GM12865 (cell line): ENCODE results near the gene OR51G2.
"Not testable (repeated sequence)": the region's sequence is repeated elsewhere in the genome, so short reads cannot be mapped to it uniquely, and the experiment has no call there.

Experiments used
- DNase-seq: peaks from one replicate; pipeline ENCODE4 v3.0.0; 2010; ENCODE audit warnings: low read depth
- H3K4me3 ChIP-seq: 2 replicates; pipeline ENCODE4 v1.5.1; 2011; ENCODE audit warnings: mild to moderate bottlenecking, low read depth, low read length, control low read depth
- TF ChIP-seq, protein P1 (sequence below): IDR thresholded peaks from 2 replicates; pipeline ENCODE4 v1.5.1; 2011; ENCODE audit warnings: low read length, control low read depth, low read depth, inconsistent platforms; ENCODE audit not compliant: insufficient read depth; ENCODE audit errors: missing control alignments

OR51G2 gene, protein sequence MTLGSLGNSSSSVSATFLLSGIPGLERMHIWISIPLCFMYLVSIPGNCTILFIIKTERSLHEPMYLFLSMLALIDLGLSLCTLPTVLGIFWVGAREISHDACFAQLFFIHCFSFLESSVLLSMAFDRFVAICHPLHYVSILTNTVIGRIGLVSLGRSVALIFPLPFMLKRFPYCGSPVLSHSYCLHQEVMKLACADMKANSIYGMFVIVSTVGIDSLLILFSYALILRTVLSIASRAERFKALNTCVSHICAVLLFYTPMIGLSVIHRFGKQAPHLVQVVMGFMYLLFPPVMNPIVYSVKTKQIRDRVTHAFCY

DNA sequence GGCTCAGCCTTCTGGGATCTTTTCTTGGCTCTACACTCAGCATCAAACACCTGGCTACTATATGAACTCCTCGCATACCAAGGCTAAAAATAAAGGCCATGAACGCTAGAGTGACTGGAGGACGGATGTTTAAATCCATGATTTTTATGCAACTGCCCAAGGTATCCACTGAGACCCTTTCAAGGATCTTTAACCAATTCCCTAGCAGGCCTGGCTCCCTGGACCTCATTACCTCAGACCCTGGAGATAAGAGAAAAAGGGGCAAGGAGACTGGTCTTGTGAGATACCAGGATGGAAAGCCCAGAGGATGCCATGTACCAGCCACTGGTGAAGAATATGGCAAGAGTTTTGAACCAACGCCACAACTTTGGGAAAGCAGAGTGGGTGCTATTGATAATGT, at the start of gene OR51G2:
TSS of gene OR51G2 (minus strand) at position 101 of the 400 bp plus-strand sequence. CDS start 3,687 bp downstream, outside the sequence.
- TF ChIP-seq, protein P1, sequence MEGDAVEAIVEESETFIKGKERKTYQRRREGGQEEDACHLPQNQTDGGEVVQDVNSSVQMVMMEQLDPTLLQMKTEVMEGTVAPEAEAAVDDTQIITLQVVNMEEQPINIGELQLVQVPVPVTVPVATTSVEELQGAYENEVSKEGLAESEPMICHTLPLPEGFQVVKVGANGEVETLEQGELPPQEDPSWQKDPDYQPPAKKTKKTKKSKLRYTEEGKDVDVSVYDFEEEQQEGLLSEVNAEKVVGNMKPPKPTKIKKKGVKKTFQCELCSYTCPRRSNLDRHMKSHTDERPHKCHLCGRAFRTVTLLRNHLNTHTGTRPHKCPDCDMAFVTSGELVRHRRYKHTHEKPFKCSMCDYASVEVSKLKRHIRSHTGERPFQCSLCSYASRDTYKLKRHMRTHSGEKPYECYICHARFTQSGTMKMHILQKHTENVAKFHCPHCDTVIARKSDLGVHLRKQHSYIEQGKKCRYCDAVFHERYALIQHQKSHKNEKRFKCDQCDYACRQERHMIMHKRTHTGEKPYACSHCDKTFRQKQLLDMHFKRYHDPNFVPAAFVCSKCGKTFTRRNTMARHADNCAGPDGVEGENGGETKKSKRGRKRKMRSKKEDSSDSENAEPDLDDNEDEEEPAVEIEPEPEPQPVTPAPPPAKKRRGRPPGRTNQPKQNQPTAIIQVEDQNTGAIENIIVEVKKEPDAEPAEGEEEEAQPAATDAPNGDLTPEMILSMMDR = no peak
- DNase-seq = no peak
- H3K4me3 ChIP-seq = no peak within 1 kb of the TSS

DNA sequence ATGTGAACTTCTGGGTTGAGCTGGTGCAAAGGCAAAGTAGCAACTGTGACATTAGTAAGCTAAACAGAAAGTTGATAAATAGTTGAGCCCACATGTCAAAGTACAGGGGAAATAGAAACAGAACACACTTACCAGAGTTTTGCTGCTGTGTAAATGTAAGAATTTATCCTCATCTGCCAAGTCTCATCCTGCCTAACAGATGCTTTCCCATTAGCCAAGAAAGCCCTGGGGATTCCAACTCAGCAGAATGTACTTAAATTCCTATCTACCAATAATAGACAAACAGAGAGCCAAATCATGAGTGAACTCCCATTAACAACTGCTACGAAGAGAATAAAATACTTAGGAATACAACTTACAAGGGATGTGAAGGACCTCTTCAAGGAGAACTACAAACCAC, 43.7 kb upstream of the OR51G2 start:
- DNase-seq = no peak
- H3K4me3 ChIP-seq = no peak overlapping the region

DNA sequence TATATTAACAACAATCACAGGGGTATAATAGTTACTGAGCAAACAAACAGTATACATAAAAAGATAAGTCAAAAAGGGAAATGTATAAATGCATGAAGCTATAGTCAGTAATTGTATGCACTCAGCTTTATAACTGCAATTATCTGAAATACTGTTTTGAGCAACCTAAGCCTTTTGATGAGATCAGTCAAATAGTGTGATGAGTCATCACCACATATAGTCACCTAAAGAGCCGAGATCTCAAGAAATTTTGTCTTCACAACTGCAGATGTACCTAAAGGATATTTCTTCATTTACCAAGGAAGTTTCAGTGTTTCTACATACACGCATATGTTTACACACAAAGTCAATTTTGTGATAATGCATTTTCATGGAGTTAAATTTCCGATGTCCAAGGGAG, 41.7 kb upstream of the OR51G2 start:
- TF ChIP-seq, protein P1 = no peak
- DNase-seq = no peak
- no peak overlapping the region for H3K4me3 ChIP-seq

More for the DNA sequence above, 43.7 kb upstream of the OR51G2 start:
- TF ChIP-seq, protein P1 = no peak

DNA sequence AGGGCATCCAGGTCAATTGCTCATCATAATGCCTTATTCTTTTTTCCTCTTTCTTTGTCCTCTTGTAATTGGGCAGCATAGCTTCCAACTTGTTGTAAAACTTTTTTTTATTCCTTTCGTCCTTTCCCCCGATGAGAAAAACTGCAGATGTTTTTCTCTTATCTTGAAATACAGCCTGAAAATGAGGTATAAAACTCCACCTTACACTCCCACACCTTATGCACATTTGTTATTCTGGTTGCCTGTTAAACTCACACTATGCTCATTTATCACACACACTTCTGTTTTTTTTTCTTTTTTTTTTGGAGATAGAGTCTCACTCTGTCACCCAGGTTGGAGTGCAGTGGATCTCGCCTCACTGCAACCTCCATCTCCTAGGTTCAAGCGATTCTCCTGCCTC, 38.2 kb upstream of the OR51G2 start:
- TF ChIP-seq, protein P1 = no peak
- DNase-seq = no peak
- no peak overlapping the region for H3K4me3 ChIP-seq

DNA sequence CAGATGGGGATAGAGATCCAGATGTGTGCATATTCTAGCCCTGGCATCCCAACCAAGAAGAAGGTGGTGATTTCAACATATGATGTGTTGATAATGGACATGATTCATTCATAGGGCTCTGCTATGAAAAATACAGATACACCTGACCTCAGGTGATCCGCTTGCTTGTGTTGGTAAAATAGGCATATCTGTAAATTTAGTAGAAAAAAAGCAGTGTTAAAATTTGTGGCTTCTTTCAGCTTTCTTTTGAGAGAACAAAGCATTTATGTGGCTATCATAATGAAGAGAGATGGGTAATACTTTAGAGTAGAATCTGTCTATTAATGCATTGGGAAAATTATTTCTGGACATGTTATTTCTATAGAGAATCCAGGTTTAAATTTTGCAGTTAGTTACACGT, 36.5 kb upstream of the OR51G2 start, which contains the start of gene OR51A2:
TSS of gene OR51A2 (minus strand) at position 101 of the 400 bp plus-strand sequence. CDS start at position 101, 0 bp downstream.
- DNase-seq, H3K4me3 ChIP-seq: not testable (repeated sequence)

DNA sequence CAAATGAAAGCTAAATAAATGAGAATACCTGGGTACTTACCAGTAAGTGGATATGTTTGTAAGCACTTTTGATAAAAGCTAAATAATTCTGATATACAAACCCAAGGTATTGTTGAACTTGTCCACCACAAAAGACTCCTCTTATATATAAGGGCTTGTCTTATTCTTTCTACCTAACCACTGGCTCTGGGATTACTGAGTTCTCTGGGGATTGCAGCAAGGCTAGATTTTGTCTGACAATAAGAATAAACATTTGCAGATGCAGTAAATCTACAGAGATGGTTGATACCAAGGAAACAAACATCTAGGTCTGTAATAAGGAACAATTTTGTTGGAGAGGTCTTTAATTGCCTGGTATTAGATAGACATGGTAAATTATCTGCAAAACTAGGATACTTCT, 28.4 kb upstream of the OR51G2 start, which contains the start of gene OR51A4:
TSS of gene OR51A4 (minus strand) at position 101 of the 400 bp plus-strand sequence. CDS start 505 bp downstream, outside the sequence.
- no peak for DNase-seq
- TF ChIP-seq, protein P1 = no peak
- no peak within 1 kb of the TSS for H3K4me3 ChIP-seq

DNA sequence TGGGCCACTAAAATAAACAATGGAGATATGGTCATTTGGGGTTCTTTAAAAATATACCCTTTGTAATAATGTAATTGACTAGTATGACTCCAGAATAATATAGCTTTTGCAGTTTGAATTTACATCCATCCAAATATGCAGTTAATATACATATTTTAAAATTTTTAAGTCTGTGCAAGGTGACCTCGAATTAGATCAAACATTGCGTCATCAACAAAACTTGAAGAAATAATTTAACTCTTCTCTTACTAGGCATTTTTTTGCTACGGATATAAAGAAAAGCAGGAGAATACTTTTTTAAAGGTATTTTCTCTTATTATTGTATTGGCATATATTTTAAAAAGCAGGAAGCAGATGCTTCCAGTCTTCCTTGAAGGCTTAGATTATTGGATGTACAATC, 17.6 kb upstream of the OR51G2 start:
- no peak overlapping the region for H3K4me3 ChIP-seq
- no peak for DNase-seq
- TF ChIP-seq, protein P1 = no peak
